Renal cortical epithelial cell (primary cell): Measurements from ENCODE around the gene FBXO24. TPM values are rescaled to one million over a fixed set of nuclear protein-coding genes. Genes with fewer than 3 reads are reported as not detected.

Experiments used
- DNase-seq: peaks from one replicate; pipeline ENCODE4 v3.0.0-alpha.2; 2011; ENCODE audit warnings: low read depth
- total RNA-seq: library from RNA; depleted of rRNA; stranded (reverse); fragments of >200 nt; gene quantifications from 2 replicates; pipeline ENCODE4 v1.2.3, GENCODE V29; 2014

The FBXO24 gene
- total RNA-seq, 1 donor from 2014 or later, result 0.35 TPM

DNA sequence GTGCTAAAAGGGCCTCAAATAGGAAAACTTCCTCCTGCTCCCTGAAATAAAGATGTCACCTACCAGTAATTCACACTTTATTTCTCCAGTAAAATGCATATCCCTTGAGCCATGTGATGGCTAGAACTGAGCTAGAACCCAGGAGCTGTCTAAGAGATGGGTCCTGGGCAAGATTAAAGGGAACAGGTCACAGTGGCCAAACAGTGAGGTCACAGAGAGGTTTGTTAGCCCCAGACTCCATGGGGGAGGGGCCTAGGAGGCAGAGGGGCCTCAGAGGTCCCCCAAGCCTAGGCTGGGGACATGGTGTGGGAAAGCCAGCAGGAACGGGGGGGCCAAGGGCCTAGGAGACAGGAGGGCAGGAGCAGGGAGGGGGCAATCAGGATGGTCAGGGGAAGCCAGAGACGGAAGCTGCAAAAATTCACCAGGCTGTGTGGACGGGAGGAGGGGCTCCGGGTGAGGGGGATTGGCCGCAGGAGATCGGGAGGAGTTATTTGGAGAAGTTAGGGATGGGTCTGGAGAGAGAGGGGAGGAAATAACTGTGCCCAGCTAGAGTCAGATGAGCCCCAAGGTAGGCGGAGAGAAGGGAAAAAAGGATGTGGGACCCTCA is 3.3 kb downstream of the FBXO24 start:
- DNase-seq, result no peak

DNA sequence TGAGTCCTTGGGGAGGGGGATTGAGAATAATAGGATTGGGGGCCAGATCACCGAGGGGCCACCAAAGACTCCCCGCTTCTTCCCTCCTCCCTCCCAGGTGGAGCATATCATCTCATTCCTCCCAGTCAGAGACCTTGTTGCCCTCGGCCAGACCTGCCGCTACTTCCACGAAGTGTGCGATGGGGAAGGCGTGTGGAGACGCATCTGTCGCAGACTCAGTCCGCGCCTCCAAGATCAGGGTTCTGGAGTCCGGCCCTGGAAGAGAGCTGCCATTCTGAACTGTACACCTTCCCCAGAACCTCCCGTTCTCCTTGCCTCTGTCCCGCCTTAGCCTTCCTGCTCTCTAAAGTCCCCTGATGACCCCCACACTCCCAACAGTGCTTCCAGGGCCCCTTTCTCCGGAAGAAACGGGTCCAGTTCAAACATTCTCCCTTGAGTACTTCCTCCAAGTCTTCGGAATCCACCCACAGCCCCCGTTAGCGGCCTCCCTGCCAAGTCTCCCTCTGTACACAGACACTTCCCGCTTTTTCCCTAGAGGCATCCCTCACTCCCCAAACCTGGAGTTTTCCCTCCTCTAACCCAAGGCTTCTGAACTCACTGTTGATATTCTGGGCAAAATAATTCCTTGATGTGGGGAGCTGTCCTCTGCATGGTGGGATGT is 4.1 kb downstream of the FBXO24 start:
- no peak for DNase-seq

DNA sequence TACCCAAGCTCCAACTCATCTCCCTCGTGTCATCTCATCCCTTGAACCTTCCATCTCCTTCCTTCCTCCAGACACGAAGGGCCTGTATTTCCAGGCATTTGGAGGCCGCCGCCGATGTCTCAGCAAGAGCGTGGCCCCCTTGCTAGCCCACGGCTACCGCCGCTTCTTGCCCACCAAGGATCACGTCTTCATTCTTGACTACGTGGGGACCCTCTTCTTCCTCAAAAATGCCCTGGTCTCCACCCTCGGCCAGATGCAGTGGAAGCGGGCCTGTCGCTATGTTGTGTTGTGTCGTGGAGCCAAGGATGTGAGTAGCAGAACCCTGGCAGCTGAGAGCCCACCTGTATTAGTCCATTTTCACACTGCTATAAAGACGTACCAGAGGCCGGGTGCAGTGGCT is 5.5 kb downstream of the FBXO24 start:
- no peak for DNase-seq

DNA sequence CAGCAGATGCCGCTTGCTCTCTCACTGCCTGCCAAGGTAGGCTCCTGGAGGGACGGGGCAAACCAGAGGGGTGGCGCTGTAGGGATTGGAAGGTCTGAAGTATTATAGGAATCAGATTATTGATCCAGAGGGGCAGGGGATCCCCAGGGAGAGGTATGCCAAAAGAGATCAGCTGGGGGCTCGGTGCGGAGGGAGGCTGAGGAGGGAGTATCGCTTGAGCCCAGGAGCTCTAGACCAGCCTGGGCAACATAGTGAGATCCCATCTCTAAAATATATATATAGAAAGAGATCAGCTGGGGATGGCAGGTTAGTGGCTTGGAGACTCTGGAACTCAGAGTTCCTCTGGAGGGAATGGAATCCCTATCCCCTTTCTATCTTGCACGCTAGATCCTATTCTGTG is 9.1 kb downstream of the FBXO24 start:
- DNase-seq, result no peak

DNA sequence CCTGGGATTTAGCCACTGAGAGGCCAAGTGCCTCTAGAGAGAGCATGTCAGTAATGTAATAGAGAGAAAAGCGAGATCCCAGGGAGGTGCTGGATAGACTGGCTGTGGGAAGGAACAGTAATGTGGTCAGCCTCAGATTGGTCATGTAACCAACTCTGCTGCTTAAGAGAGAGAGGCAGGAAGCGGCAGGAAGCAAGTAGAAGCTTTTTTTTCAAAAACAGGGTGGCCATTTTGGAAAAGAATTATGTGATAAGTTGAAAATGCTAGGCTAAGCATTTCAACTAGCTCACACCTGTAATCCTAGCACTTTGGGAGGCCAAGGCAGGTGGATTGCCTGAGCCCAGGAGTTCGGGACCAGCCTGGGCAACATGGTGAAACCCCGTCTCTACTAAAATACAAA is 12.3 kb downstream of the FBXO24 start:
- DNase-seq, result no peak

DNA sequence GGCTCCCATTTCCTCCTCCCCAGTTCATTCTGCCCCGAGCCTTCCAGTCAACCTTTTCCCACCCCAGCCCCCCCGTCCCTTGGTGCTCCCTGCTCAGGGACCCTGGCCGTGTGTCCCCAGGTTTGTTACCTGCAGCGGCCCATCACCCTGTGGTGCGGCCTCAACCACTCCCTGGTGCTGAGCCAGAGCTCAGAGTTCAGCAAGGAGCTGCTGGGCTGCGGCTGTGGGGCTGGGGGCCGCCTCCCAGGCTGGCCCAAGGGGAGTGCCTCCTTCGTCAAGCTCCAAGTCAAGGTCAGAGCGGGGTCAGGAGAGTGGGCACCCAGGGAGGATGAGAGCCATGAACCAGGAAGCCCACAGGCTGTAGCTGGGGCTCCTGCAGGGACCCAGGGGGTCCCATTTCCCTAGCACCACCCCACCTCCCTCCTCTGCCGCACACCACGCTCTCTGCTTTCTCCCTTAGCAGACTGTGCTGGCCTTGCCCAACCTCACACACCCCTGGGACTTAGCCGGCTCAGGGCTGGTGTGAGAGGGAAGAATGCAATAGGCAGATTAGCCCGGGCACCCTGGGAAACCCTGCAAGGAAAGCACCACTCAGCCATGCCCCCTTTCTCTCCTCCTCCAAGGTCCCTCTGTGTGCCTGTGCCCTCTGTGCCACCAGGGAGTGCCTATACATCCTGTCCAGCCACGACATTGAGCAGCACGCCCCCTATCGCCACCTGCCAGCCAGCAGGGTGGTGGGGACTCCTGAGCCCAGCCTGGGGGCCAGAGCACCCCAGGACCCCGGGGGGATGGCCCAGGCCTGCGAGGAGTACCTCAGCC is 14.0 kb downstream of the FBXO24 start:
- DNase-seq, result no peak

DNA sequence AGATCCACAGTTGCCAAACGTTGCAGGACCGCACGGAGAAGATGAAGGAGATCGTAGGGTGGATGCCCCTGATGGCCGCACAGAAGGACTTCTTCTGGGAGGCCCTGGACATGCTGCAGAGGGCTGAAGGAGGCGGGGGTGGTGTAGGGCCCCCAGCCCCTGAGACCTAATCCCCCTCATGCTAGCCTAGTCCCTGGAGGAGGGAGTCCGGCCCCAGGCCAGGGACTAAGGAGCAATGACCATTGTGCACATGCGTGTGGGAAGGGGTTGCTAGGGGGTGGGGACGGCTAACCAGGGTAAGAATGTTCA is 14.6 kb downstream of the FBXO24 start:
- no peak for DNase-seq

DNA sequence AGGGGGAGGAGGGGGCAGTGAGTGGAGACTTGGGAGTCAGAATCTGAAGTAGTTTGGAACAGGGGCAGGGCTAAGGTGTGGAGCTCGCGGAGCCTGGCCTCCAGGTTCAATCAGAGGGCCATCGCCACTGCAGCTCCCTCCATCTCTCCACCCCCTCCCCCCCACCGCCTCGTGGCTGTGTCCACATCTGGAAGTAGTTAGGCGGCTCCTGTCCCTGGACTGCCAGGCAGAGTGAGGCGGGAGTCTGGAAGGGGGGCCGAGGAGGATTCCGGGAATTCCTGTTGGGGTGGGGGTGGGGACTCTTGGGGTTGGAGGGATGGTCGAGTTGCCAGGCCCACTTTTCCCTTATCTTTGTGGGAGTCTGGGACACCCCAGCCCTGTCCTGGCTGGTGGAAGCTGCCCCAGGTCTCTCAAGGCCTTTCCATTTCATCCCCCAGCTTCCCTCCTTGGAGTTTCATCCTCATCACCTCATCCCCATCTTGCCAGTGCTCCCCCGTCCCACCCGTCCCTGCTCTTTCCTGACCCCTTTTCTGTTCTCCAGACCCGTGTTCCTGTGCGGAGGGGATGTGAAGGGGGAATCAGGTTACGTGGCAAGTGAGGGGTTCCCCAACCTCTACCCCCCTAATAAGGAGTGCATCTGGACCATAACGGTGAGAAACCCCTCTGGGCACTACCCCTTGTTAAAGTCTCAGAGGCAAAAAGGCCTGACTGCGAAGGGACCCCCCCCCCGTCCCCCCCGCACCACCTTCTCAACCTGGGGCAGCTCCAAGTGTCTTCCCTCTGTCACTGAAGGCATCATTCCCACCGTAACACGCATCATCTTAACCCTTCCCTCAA is 17.0 kb downstream of the FBXO24 start:
- no peak for DNase-seq

DNA sequence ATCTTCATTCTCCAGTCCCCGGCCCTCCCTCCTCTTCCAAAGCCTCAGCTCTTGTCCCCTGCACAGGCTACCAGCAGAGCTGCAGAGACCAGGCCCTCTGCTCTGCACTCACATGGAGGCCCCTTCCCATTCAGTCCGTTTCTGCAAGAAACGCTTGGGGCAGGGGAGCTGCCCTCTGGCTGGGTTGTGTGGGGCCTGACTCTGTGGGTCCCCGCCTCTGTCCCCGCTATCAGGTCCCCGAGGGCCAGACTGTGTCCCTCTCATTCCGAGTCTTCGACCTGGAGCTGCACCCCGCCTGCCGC is 17.5 kb downstream of the FBXO24 start:
- DNase-seq, result no peak

DNA sequence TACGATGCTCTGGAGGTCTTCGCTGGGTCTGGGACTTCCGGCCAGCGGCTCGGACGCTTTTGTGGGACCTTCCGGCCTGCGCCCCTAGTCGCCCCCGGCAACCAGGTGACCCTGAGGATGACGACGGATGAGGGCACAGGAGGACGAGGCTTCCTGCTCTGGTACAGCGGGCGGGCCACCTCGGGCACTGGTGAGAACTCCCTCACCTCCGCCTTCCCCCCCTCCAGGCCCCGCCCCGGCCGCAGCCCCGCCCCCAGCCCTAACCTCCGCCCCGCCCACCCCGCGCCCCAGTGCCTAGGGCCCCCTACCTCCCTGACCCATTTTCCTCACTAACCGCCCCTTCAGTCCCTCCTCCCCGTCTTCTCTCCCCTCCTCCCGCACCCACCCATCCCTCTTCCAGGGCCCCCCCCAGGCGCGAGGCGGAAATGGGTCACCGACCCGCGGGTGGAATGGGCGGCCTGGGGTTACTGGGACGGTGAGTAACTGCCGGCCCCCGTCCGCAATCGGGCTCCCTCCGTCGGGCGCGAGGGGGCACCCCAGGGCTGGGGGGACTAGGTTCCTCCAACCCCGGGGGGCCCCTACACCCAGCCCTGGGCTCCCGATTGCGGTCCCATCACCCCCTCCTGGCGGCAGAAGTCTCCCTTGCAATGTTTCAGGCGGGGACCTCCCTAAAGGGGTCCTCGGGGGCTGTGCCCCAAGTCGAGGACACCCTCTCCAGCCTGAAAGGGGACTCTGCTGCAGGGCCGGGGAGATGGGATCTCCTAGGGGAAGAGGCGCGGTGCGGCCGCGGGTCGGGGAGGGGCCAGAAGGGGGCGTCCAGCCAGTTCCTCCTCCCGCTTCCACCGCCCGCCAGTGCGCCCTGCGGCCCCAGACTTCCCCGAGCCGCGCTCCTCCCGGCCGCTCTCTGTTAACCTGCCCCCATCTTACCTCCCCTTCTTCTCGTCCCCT is 18.2 kb downstream of the FBXO24 start:
- no peak for DNase-seq

DNA sequence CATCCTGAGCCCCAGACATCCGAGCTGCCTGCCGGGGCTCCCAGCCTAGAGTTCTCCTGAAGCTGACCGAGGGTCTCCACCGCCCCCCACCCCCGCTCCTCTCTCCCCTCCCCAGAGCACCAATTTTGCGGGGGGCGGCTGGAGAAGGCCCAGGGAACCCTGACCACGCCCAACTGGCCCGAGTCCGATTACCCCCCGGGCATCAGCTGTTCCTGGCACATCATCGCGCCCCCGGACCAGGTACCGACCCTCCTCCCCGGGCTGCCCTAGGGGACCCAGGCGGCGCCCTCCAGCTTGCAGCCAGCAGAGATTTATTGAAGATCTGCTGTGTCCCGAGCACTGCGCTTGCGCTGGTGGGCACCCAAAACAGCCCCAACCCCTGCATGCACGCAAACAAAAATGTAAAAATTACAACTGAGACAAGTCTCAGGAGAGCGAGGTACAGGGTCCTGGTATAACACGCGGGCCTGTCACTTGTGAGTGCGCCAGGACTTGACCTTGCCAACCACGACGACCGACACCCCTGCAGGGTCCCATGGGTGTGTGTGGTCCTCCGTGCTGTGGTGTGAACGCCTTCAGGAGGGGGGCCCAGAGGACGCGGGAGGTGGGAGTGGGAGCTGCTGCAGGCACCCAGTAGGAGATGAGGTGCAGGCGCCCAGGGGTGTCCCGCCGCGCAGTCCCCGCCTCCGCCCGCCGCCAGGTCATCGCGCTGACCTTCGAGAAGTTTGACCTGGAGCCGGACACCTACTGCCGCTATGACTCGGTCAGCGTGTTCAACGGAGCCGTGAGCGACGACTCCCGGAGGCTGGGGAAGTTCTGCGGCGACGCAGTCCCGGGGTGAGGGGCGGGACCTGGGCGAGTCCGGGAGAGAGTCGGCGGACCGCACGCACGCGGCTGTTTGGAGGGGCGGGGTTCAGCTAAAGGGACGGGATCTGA is 19.1 kb downstream of the FBXO24 start:
- DNase-seq, result no peak

DNA sequence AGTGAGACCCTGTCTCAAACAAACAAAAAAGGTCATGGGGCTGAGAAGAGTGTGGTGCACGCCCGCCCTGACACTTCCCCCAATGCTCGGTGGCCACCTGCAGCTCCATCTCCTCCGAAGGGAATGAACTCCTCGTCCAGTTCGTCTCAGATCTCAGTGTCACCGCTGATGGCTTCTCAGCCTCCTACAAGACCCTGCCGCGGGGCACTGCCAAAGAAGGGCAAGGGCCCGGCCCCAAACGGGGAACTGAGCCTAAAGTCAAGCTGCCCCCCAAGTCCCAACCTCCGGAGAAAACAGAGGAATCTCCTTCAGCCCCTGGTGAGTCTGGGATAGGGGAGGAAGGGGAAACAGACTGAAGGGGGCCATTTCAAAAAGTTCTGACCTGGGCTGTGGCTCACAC is 20.2 kb downstream of the FBXO24 start:
- no peak for DNase-seq

DNA sequence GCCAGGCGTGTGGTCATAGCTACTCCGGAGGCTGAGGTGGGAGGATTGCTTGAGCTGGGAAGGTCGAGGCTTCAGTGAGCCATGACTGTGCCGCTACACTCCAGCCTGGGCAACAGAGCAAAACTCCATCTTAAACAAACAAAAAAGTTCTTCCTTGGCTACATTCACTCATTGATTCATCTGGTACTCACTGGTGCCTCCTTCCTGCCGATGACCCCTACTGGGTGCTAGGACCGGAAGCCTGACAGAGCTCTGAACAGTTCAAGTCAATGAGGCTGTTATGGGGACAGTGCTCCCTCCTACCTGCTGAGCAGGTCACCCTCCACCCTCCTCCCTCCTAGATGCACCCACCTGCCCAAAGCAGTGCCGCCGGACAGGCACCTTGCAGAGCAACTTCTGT is 21.0 kb downstream of the FBXO24 start:
- DNase-seq, result no peak

DNA sequence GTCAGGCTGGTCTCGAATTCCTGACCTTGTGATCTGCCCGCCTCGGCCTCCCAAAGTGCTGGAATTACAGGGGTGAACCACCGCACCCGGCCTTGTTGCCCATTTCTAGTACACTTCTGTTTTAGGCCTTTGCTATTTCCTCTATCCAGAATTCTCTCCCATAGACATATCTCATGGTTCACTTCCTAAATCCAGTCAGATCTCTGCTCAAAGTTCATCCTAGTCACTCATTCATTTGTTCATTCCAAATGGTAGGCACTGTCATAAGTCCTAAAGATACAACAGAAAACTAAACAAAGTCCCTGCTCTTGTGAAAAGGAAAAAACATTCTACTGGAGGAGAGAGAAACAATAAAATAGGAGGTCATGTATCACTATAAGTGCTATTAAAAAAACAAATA is 23.8 kb downstream of the FBXO24 start:
- no peak for DNase-seq

DNA sequence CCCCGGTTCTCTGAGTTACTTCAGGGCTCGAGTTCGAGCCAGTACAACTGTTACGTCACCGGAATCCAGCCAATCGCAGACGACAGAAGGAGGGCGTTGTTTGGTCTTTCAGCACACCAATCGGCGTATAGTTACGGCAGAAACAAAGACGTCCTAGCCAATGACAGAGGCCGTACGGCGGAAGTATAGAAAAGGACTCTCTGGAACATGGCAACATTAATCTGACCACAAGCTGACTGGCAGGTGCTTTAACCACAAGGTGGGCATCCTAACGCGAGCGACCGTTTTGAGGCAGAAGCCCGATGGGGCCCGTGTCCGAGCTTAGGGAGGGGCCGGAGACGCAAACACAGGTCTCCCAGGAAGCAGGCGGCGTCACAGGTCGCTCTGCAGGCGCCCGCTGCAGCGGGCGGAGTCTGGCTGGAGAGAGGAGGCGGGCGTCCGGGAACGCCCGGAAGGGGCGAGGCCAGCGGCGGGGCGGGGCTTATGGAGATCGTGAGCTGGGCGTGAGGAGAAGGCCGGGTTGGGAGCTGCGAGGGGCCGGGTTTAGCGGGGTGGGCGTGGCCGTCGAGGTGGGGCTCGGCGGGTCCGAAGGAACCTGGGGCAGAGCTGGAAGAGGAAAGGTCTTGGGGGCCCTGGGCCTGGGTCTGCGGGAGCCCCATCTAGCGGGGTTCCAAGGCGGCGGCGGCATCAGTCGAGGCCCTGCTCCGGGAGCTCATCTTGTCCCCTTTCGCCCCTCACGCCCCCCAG is 26.0 kb downstream of the FBXO24 start, which contains the start of gene MOSPD3:
MOSPD3 (plus strand) TSS at position 558 of the 747 bp plus-strand sequence. CDS start 252 bp downstream, outside the sequence.
- peak; percentile 99 for DNase-seq

DNA sequence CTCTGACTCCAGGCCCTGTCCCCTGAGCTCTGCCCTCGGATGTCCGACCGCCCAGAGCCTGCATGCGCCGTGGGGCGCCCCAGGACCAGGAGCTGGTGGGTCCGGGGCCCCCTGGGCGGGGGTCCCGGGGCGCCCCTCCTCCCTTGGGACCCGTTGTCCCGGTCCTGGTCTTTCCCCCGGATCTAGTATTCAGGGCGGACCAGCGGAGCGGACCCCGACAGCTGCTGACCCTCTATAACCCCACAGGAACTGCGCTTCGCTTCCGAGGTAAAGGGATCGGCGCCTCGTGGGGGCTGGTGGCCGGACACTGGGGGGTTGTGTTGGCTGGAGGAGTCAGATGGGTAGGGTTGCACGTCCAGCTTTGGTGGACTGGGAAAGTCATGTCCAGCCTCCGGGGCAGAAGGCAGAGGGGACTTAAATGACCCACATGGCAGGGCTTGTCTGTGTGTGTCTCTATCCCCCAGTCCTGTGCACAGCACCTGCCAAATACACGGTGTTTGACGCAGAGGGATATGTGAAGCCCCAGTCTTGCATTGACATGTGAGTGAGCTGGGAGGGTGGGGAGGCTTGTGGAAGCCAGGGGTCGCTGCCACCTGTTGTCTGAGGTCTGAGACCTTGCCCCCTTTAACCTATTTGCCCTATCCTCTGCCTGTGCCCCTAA is 26.7 kb downstream of the FBXO24 start:
- no peak for DNase-seq

DNA sequence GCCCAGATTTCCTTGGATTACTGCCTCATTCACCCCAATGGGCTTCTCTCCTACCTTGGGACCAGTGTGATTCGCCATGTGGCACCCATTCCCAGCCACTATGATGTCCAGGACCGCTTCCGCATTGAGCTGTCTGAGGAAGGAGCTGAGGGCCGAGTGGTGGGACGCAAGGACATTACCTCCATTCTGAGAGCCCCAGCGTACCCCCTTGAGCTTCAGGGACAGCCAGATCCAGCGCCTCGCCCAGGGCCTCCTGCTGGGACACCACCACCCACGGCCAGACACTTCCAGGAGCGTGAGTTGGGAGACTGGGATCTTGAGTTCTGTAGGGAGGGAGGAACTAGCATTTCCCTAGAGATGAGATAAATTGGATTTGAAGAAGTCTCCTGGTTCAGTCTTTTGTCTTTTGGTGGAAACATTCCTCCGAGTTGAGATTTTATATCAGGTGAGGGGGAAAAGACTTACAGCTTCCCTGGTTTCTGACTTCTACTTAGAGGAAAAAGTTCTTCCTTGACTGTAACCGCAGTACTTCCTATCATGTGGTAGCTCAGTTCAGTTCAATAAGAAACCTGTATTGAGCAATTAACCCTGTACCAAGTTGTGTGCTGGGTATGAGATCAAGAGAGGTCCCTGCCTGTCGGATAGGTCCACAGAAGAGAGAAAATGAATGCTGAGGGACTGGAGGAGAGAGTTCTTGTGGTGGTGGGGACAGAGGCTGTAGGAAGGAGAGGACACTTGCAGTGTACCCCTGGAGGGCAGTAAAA is 27.5 kb downstream of the FBXO24 start:
- DNase-seq, result no peak

DNA sequence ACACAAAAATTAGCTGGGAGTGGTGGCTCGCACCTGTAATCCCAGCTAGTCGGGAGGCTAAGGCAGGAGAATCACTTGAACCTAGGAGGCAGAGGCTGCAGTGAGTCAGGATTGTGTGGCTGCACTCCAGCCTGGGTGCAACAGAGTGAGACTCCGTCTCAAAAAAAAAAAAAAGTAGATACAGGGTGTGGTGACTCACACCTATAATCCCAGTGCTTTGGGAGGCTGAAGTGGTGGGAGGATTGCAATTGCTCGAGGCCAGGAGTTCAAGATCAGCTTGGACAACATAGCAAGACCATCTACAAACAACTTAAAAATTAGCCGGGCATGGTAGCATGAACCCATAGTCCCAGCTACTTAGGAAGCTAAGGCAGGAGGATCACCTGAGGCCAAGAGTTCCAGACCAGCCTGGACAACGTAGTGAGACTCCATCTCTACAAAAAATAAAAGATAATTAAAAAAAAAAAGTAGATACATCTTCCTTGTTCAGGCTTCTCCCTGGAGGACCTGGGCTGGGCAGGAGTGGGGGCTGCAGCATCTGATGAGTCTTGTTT is 28.3 kb downstream of the FBXO24 start:
- DNase-seq, result no peak
